Endodermal cell (in vitro differentiated cells): Measurements from ENCODE around the gene CHRNA3. TPM values are rescaled to one million over a fixed set of nuclear protein-coding genes. Genes with fewer than 3 reads are reported as not detected.
A peak's percentile ranks its signal among the peaks of the same experiment; 100 is the strongest.

Experiments used
- DNase-seq: peaks from one replicate; pipeline ENCODE4 v3.0.0-alpha.2; 2017
- H3K27ac ChIP-seq: 2 replicates; pipeline ENCODE4 v1.5.1; 2013; ENCODE audit warnings: mild to moderate bottlenecking, low read depth, low read length, moderate library complexity
- H3K27me3 ChIP-seq: 2 replicates; pipeline ENCODE4 v1.6.1; 2013; ENCODE audit warnings: mild to moderate bottlenecking, low read length, moderate library complexity; ENCODE audit not compliant: insufficient read depth, control insufficient read depth, poor library complexity, severe bottlenecking
- H3K36me3 ChIP-seq: 2 replicates; pipeline ENCODE4 v1.7.0; 2013; ENCODE audit warnings: mild to moderate bottlenecking, low read length, moderate library complexity; ENCODE audit not compliant: control insufficient read depth, insufficient read depth
- H3K4me1 ChIP-seq: one replicate; pipeline ENCODE4 v1.7.0; 2013; ENCODE audit warnings: low read length; ENCODE audit not compliant: control insufficient read depth, insufficient read depth
- H3K4me3 ChIP-seq: 2 replicates; pipeline ENCODE4 v1.5.1; 2013; ENCODE audit warnings: mild to moderate bottlenecking, low read length, moderate library complexity
- H3K9ac ChIP-seq: 2 replicates; pipeline ENCODE4 v1.6.1; 2013; ENCODE audit warnings: mild to moderate bottlenecking, low read length, moderate library complexity; ENCODE audit not compliant: poor library complexity, severe bottlenecking; ENCODE audit errors: extremely low read depth
- H3K9me3 ChIP-seq: 2 replicates; pipeline ENCODE4 v1.6.1; 2013; ENCODE audit warnings: mild to moderate bottlenecking, low read length, moderate library complexity; ENCODE audit not compliant: control insufficient read depth
- H3K27ac Mint-ChIP-seq: 2 replicates; pipeline ENCODE4 v1.8.0; 2020; ENCODE audit warnings: mixed read lengths
- H3K27me3 Mint-ChIP-seq: 2 replicates; pipeline ENCODE4 v1.8.0; 2021; ENCODE audit warnings: mild to moderate bottlenecking, mixed read lengths; ENCODE audit not compliant: insufficient read depth
- H3K36me3 Mint-ChIP-seq: 2 replicates; pipeline ENCODE4 v1.8.0; 2020; ENCODE audit warnings: low read depth, mixed read lengths
- H3K4me1 Mint-ChIP-seq: 2 replicates; pipeline ENCODE4 v1.8.0; 2020; ENCODE audit warnings: mixed read lengths
- H3K4me3 Mint-ChIP-seq: 2 replicates; pipeline ENCODE4 v1.8.0; 2020; ENCODE audit warnings: mild to moderate bottlenecking, moderate library complexity, mixed read lengths
- H3K9me3 Mint-ChIP-seq: 2 replicates; pipeline ENCODE4 v1.8.0; 2020; ENCODE audit warnings: mild to moderate bottlenecking, mixed read lengths
- CTCF ChIP-seq: fragments of 200-600 bp; sonication (generic); conservative IDR thresholded peaks from 2 replicates; pipeline ENCODE4 v1.5.0; 2021; ENCODE audit warnings: antibody characterized with exemption, mild to moderate bottlenecking
- WGBS, 2 experiments: methylation state at CpG; one replicate each; pipeline versions ENCODE4 v1.1.5 to v1.1.7; 2013; ENCODE audit warnings: missing lambda C conversion rate in 2 of 2, mixed read lengths in 1 of 2; ENCODE audit not compliant: insufficient coverage in 1 of 2, insufficient read length in 1 of 2; 5-methylcytosine and 5-hydroxymethylcytosine counted together
- total RNA-seq, 2 donors: library from RNA; stranded (reverse); fragmentation: NEBNext Ultra II Directional in 1 of 2; extraction: Animal tissue kit (Norgen Biotek cat#: 25700) in 1 of 2; gene quantifications; 2 replicates in 1 of 2; 3 replicates in 1 of 2; pipeline ENCODE4 v1.2.1, GENCODE V29; 2021

The CHRNA3 gene
- total RNA-seq, 2 donors from 2014 or later = 1.6 to 3.7 TPM

DNA sequence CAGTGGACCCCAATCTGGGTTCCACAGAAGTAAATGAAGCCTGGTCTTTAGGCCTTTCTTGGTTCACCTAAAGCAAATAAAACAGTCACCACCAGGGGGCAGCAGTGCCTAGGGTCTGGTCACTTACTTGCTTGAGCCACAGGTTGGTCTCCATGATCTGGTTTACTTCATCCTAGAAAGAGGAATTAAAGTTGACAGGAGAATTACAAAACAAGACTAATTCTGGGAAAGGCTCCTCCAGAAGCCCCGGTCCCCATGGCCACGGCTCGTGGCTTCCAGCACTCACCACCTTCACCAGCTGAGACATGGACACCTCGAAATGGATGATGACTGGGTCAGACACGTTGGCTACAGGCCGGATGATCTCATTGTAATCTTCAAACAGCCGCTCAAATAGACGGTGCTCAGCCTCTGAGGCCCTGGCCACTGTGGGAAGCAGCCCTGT is 2.3 kb downstream of the CHRNA3 start:
- TF ChIP-seq CTCF = peak; percentile 96
- Mint-ChIP-seq H3K36me3 (no peaks in the 10 kb centered on the region), H3K4me1 (no peaks in the 10 kb centered on the region), H3K4me3 (peak overlapping the region; percentile 22), H3K27ac (peak overlapping the region; percentile 30), H3K27me3 (peaks cover 44% of the 10 kb centered on the region), H3K9me3 (no peaks in the 10 kb centered on the region)
- Histone ChIP-seq H3K27me3 (peaks cover 46% of the 10 kb centered on the region), H3K9me3 (no peaks in the 10 kb centered on the region), H3K27ac (no peak overlapping the region), H3K4me1 (no peaks in the 10 kb centered on the region), H3K4me3 (no peak overlapping the region), H3K9ac (no peak overlapping the region), H3K36me3 (no peaks in the 10 kb centered on the region)
- 33 to 64% methylated on average over 6 to 8 of the region's 8 CpGs for WGBS, 2 experiments
- DNase-seq = peak; percentile 97

GRCh38 chr15:78618064-78618463 is 2.7 kb downstream of the CHRNA3 start:
- H3K4me1 Mint-ChIP-seq = no peaks in the 10 kb centered on the region
- H3K4me3 Mint-ChIP-seq = no peak overlapping the region
- Histone ChIP-seq H3K9ac (no peak overlapping the region), H3K4me3 (no peak overlapping the region), H3K4me1 (no peaks in the 10 kb centered on the region), H3K9me3 (no peaks in the 10 kb centered on the region), H3K27ac (no peak overlapping the region), H3K36me3 (no peaks in the 10 kb centered on the region), H3K27me3 (peaks cover 42% of the 10 kb centered on the region)
- H3K27me3 Mint-ChIP-seq = peaks cover 40% of the 10 kb centered on the region
- peak overlapping the region; percentile 30 for H3K27ac Mint-ChIP-seq
- no peak for DNase-seq
- no peak for TF ChIP-seq CTCF
- H3K9me3 Mint-ChIP-seq = no peaks in the 10 kb centered on the region
- 87 to 89% methylated on average over 7 to 8 of the region's 8 CpGs for WGBS, 2 experiments
- no peaks in the 10 kb centered on the region for H3K36me3 Mint-ChIP-seq

- Histone ChIP-seq H3K9me3 (no peaks in the 10 kb centered on the region), H3K36me3 (no peaks in the 10 kb centered on the region), H3K27me3 (peaks cover 36% of the 10 kb centered on the region), H3K4me1 (no peaks in the 10 kb centered on the region), H3K27ac (no peak overlapping the region), H3K9ac (no peak overlapping the region), H3K4me3 (no peak overlapping the region)
- no peak for TF ChIP-seq CTCF
- no peak for DNase-seq
- no peaks in the 10 kb centered on the region for H3K4me1 Mint-ChIP-seq
- peaks cover 34% of the 10 kb centered on the region for H3K27me3 Mint-ChIP-seq
- no peaks in the 10 kb centered on the region for H3K36me3 Mint-ChIP-seq
- whole genome bisulfite sequencing, 2 experiments = 87 to 91% methylated on average over 3 to 5 of the region's 5 CpGs
- H3K9me3 Mint-ChIP-seq = no peaks in the 10 kb centered on the region
- no peak overlapping the region for H3K4me3 Mint-ChIP-seq
- no peak overlapping the region for H3K27ac Mint-ChIP-seq
Observed at GRCh38 chr15:78617516-78617915, 3.3 kb downstream of the CHRNA3 start.
